ENCODE results near the gene CDKN2AIPNL.
"Not testable (repeated sequence)": the region's sequence is repeated elsewhere in the genome, so short reads cannot be mapped to it uniquely, and the experiment has no call there.

Gene CDKN2AIPNL

DNA sequence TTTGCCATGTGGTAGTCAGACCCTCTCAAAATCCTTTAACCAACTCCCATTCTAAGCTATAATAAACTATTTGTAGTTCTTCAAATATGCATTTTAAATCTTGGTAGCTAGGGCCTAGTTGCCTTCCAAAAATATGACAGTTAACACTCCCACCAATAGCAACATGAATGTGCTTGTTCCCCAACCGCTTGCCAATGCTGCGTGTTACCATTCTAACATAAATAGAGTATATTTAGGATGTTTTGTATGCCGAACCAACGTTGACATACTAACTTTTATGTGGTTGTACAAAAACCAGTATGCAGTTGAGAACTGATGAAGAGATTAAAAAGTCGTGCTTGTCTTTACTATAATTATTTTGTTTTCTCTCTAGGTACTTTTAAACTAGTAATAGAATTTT is 31.3 kb downstream of the CDKN2AIPNL start (continued):
- TF ChIP-seq ZNF132 (tag by site-specific recombination; IDR thresholded peaks at IDR 0.05; ENCODE audit: borderline replicate concordance), result no peak
- TF ChIP-seq ZNF174 (tag by site-specific recombination; IDR thresholded peaks at IDR 0.05), result no peak
- no peak for TF ChIP-seq ZBTB21 (tag by site-specific recombination; IDR thresholded peaks at IDR 0.05)
- TF ChIP-seq ZNF10 (tag by site-specific recombination; IDR thresholded peaks at IDR 0.05), result no peak

DNA sequence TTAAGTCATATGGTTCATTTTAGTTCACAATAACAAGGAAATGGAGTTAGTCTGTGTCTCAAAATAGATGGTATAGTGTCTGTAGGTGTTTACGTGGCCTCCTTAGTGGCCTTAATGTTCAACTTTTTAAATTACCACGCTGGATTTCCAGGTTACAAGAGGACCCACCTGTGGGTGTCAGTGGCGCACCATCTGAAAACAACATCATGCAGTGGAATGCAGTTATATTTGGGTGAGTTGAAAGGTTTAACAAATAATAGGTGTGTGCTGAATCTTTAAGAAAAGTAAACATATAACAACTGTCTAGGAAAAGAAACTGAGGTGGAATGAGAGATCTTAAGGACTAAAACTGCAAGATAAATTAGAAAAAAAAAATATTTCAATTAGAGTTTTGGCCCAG is 37.4 kb downstream of the CDKN2AIPNL start:
- peaks cover 31 to 48% of the 10 kb centered on the region in 2 experiments for H3K36me3 ChIP-seq (ENCODE audit: control insufficient read depth in 2 of 2, insufficient read depth in 1 of 2, low read length in 2 of 2)
- ChIA-PET POLR2A (no interaction called here), CTCF (interaction anchor here (1.0 to 1.2 kb wide), 2 partner anchors 10 to 226 kb away, joined by 3 read pairs; no protein-coding TSS in a partner anchor)
- H3K4me1 ChIP-seq (ENCODE audit: control insufficient read depth, insufficient read depth, low read length), result no peaks in the 10 kb centered on the region
- TF ChIP-seq BCL11B (tag by site-specific recombination; IDR thresholded peaks at IDR 0.05; ENCODE audit: low read depth) (no peak), SCRT1 (tag by site-specific recombination; IDR thresholded peaks at IDR 0.05; ENCODE audit: borderline replicate concordance) (0 out of 2 replicates have a peak, but pooled peaks have one; percentile 14)
- no peaks in the 10 kb centered on the region for H3K9me3 ChIP-seq (ENCODE audit: control insufficient read depth, insufficient read depth, low read depth, low read length)
- no peak overlapping the region for H3K4me3 ChIP-seq (ENCODE audit: low read depth, low read length)
- no peak overlapping the region for H3K27ac ChIP-seq (ENCODE audit: extremely low read depth, low read depth, low read length)

DNA sequence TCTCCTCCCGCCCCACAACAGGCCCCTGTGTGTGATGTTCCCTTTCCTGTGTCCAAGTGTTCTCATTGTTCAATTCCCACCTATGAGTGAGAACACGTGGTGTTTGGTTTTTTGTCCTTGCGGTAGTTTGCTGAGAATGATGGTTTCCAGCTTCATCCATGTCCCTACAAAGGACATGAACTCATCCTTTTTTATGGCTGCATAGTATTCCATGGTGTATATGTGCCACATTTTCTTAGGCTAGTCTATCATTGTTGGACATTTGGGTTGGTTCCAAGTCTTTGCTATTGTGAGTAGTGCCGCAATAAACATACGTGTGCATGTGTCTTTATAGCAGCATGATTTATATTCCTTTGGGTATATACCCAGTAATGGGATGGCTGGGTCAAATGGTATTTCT is 38.0 kb downstream of the CDKN2AIPNL start:
- H3K9me3 ChIP-seq (ENCODE audit: control insufficient read depth, insufficient read depth, low read depth, low read length); H3K4me3 ChIP-seq (ENCODE audit: low read depth, low read length); POLR2A ChIA-PET; CTCF ChIA-PET; H3K4me1 ChIP-seq (ENCODE audit: control insufficient read depth, insufficient read depth, low read length); H3K27ac ChIP-seq (ENCODE audit: extremely low read depth, low read depth, low read length): not testable (repeated sequence)
- TF ChIP-seq, protein P1, sequence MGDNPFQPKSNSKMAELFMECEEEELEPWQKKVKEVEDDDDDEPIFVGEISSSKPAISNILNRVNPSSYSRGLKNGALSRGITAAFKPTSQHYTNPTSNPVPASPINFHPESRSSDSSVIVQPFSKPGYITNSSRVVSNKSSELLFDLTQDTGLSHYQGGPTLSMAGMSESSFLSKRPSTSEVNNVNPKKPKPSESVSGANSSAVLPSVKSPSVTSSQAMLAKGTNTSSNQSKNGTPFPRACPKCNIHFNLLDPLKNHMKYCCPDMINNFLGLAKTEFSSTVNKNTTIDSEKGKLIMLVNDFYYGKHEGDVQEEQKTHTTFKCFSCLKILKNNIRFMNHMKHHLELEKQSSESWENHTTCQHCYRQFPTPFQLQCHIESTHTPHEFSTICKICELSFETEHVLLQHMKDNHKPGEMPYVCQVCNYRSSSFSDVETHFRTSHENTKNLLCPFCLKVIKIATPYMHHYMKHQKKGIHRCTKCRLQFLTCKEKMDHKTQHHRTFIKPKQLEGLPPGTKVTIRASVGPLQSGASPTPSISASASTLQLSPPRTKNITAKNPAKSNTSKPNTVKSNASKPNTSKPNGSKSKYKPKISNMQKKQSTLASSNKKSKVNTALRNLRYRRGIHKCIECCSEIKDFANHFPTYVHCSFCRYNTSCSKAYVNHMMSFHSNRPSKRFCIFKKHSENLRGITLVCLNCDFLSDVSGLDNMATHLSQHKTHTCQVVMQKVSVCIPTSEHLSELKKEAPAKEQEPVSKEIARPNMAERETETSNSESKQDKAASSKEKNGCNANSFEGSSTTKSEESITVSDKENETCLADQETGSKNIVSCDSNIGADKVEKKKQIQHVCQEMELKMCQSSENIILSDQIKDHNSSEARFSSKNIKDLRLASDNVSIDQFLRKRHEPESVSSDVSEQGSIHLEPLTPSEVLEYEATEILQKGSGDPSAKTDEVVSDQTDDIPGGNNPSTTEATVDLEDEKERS (tag by site-specific recombination; IDR thresholded peaks at IDR 0.05), result peak; percentile 95
- TF ChIP-seq ZNF146 (tag by site-specific recombination; IDR thresholded peaks at IDR 0.05) (peak; percentile 100), ZNF2 (tag by site-specific recombination; IDR thresholded peaks at IDR 0.05) (0 out of 2 replicates have a peak, but pooled peaks have one; percentile 18)
- TF ChIP-seq, protein P2, sequence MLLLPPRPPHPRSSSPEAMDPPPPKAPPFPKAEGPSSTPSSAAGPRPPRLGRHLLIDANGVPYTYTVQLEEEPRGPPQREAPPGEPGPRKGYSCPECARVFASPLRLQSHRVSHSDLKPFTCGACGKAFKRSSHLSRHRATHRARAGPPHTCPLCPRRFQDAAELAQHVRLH (tag by site-specific recombination; IDR thresholded peaks at IDR 0.05), result peak; percentile 88
- H3K36me3 ChIP-seq (ENCODE audit: control insufficient read depth in 2 of 2, insufficient read depth in 1 of 2, low read length in 2 of 2), result peaks cover 29 to 42% of the 10 kb centered on the region in 2 experiments

DNA sequence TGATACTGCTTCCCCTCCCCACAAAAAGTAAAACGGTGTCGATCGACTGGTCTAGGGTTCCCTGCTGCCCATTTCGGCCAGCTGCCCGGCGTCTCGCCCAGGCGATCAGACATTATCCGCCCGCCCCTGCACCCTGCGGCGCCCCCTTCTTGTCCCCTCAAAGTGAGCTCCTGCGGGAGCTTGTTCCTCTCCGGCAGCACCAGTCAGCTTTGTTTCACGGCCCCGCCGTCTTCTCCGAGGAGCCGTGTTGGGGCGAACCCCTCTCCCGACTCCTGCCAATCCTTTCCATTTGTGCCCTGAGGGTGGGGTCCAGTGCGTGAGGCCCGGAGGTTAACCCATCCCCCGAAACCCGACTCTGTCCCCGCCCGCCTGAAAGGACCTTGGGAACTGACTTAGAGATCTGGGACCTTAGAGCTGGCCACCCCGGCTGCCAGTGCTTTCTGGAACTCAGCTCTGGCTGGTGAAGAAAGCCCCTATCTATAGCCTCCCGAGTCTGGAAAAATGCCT is 39.8 kb downstream of the CDKN2AIPNL start:
- H3K4me3 ChIP-seq (ENCODE audit: low read depth, low read length), result peak overlapping the region; percentile 100
- peak overlapping the region; percentile 90 for H3K27ac ChIP-seq (ENCODE audit: extremely low read depth, low read depth, low read length)
- POLR2A ChIA-PET, result interaction anchor here (0.5 to 2.0 kb wide), 15 partner anchors 9 to 532 kb away, joined by 3 to 9 read pairs (median 5); partner anchors contain the start of genes CDKN2AIPNL, JADE2 and SKP1
- H3K9me3 ChIP-seq (ENCODE audit: control insufficient read depth, insufficient read depth, low read depth, low read length), result no peaks in the 10 kb centered on the region
- no peaks in the 10 kb centered on the region for H3K4me1 ChIP-seq (ENCODE audit: control insufficient read depth, insufficient read depth, low read length)
- CTCF ChIA-PET, result interaction anchor here (0.6 to 1.7 kb wide), 7 partner anchors 15 to 215 kb away, joined by 3 to 6 read pairs (median 5); partner anchors contain the start of gene CDKN2AIPNL
- H3K36me3 ChIP-seq (ENCODE audit: control insufficient read depth in 2 of 2, insufficient read depth in 1 of 2, low read length in 2 of 2), result peaks cover 20 to 27% of the 10 kb centered on the region in 2 experiments
- TF ChIP-seq ZNF426 (tag by site-specific recombination; IDR thresholded peaks at IDR 0.05) (no peak), ZNF561 (tag by site-specific recombination; IDR thresholded peaks at IDR 0.05; ENCODE audit: borderline replicate concordance) (peak; percentile 22; the same call in 1 of the 2 replicates), ZNF529 (tag by site-specific recombination; IDR thresholded peaks at IDR 0.05; ENCODE audit: insufficient replicate concordance) (no peak), ZNF311 (tag by site-specific recombination; IDR thresholded peaks at IDR 0.05; ENCODE audit: borderline replicate concordance) (no peak), ZNF48 (tag by site-specific recombination; IDR thresholded peaks at IDR 0.05) (no peak), ZEB2 (tag by site-specific recombination; IDR thresholded peaks at IDR 0.05) (no peak), ZNF239 (tag by site-specific recombination; IDR thresholded peaks at IDR 0.05) (no peak), SP2 (tag by site-specific recombination; IDR thresholded peaks at IDR 0.05) (peak; percentile 29; the same call in 1 of the 2 replicates), ZNF600 (tag by site-specific recombination; IDR thresholded peaks at IDR 0.05) (0 out of 2 replicates have a peak, but pooled peaks have one; percentile 19), ZNF335 (tag by site-specific recombination; conservative IDR thresholded peaks at IDR 0.05) (peak; percentile 93), ZNF623 (tag by site-specific recombination; IDR thresholded peaks at IDR 0.05) (no peak), KLF16 (tag by site-specific recombination; IDR thresholded peaks at IDR 0.05) (peak; percentile 16; the same call in 1 of the 2 replicates)
- TF ChIP-seq, protein P3, sequence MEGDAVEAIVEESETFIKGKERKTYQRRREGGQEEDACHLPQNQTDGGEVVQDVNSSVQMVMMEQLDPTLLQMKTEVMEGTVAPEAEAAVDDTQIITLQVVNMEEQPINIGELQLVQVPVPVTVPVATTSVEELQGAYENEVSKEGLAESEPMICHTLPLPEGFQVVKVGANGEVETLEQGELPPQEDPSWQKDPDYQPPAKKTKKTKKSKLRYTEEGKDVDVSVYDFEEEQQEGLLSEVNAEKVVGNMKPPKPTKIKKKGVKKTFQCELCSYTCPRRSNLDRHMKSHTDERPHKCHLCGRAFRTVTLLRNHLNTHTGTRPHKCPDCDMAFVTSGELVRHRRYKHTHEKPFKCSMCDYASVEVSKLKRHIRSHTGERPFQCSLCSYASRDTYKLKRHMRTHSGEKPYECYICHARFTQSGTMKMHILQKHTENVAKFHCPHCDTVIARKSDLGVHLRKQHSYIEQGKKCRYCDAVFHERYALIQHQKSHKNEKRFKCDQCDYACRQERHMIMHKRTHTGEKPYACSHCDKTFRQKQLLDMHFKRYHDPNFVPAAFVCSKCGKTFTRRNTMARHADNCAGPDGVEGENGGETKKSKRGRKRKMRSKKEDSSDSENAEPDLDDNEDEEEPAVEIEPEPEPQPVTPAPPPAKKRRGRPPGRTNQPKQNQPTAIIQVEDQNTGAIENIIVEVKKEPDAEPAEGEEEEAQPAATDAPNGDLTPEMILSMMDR (tag by site-specific recombination; IDR thresholded peaks at IDR 0.05), result 0 out of 2 replicates have a peak, but pooled peaks have one; percentile 3
- TF ChIP-seq, protein P4, sequence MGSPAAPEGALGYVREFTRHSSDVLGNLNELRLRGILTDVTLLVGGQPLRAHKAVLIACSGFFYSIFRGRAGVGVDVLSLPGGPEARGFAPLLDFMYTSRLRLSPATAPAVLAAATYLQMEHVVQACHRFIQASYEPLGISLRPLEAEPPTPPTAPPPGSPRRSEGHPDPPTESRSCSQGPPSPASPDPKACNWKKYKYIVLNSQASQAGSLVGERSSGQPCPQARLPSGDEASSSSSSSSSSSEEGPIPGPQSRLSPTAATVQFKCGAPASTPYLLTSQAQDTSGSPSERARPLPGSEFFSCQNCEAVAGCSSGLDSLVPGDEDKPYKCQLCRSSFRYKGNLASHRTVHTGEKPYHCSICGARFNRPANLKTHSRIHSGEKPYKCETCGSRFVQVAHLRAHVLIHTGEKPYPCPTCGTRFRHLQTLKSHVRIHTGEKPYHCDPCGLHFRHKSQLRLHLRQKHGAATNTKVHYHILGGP (tag by site-specific recombination; IDR thresholded peaks at IDR 0.05), result no peak

Measured in HEK293 (cell line).